Forelimb muscle (tissue), 1 donor: ENCODE data around the gene PSME2. TPM values are rescaled to one million over a fixed set of nuclear protein-coding genes. Genes with fewer than 3 reads are reported as not detected.

Experiments
- DNase-seq: peaks from one replicate; pipeline ENCODE4 v3.0.0-alpha.2; 2013; ENCODE audit warnings: low read depth
- polyA plus RNA-seq: library from polyadenylated mRNA; unstranded; fragments of 120-200 nt; gene quantifications from one replicate; pipeline ENCODE4 v1.2.1, GENCODE V29; 2013; ENCODE audit not compliant: insufficient read length

PSME2 gene
- polyA plus RNA-seq, 1 donor, result 74.3 TPM

DNA sequence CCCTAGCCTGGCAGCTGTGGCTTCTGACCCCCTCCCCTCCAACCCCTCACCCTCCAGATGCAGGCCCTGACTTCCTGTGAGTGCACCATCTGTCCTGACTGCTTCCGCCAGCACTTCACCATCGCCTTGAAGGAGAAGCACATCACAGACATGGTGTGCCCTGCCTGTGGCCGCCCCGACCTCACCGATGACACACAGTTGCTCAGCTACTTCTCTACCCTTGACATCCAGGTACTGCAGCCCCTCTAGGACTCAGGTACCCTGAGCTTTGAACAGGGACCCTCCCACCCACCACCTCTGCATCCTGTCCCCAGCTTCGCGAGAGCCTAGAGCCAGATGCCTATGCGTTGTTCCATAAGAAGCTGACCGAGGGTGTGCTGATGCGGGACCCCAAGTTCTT is 8.7 kb upstream of the PSME2 start:
- no peak for DNase-seq

DNA sequence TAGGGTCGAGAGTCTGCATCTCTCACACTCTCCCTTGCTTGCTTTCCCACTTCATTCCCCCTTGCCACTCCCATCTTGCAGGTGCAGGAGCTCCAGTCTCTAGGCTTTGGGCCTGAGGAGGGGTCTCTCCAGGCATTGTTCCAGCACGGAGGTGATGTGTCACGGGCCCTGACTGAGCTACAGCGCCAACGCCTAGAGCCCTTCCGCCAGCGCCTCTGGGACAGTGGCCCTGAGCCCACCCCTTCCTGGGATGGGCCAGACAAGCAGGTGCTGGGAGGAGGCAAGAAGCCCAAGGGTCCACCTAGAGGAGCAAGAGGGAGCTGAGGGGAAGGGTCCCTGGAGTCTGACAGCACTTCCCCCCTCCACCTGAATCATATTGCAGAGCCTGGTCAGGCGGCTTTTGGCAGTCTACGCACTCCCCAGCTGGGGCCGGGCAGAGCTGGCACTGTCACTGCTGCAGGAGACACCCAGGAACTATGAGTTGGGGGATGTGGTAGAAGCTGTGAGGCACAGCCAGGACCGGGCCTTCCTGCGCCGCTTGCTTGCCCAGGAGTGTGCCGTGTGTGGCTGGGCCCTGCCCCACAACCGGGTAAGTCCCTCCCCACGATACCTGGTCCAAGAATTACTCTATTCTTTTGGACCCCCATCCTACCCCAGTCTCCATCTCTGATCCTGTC is 5.1 kb upstream of the PSME2 start:
- DNase-seq, result no peak

DNA sequence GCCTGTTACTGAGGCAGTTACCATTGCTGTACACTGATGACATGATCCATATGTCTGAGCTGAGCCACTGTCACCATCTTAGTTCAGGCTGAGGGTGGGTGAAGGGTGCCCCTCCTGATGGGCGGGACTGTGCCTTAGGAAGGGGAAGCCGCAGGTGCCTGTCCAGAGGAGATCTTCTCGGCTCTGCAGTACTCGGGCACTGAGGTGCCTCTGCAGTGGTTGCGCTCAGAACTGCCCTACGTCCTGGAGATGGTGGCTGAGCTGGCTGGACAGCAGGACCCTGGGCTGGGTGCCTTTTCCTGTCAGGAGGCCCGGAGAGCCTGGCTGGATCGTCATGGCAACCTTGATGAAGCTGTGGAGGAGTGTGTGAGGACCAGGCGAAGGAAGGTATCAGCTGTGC is 4.6 kb upstream of the PSME2 start:
- DNase-seq, result no peak

DNA sequence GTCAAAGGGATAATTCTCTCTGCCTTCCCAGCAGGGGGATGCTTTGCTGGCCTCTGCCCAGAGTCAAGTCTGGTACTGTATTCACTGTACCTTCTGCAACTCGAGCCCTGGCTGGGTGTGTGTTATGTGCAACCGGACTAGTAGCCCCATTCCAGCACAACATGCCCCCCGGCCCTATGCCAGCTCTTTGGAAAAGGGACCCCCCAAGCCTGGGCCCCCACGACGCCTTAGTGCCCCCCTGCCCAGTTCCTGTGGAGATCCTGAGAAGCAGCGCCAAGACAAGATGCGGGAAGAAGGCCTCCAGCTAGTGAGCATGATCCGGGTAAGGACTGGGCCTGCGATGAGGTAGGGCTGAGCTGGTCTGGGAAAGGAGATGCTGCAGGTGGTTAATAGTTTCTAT is 4.2 kb upstream of the PSME2 start:
- DNase-seq, result no peak

DNA sequence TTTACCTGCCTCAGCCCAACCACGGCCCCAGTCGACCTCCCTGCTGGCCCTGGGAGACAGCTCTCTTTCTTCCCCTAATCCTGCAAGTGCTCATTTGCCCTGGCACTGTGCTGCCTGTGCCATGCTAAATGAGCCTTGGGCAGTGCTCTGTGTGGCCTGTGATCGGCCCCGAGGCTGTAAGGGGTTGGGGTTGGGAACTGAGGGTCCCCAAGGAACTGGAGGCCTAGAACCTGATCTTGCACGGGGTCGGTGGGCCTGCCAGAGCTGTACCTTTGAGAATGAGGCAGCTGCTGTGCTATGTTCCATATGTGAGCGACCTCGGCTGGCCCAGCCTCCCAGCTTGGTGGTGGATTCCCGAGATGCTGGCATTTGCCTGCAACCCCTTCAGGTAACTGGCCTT is 3.7 kb upstream of the PSME2 start:
- DNase-seq, result no peak

DNA sequence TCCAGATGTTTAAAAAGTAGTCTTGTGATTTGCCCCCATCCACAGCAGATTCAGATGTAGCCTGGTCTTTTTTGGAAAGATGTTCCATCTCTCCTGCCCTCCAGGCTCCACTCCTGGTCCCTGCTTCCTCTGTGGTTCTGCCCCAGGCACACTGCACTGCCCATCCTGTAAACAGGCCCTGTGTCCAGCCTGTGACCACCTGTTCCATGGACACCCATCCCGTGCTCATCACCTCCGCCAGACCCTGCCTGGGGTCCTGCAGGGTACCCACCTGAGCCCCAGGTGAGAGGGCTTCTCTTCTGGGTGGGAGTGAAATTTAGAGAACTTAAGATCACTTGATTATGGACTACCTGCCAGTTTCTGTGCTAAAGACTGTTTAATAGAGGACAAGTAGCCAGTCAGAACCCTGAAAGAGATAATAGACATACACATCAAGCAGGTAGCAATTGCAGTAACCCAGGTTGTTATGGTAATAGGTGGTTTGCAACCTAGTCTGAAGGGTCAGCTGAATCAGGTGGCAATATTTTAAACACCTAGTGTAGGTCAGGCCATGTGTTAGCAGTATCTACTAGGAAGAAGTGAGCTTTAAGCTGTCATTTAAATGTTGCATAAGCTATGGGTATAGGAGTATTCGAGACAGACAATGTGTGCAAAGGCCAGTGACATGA is 3.0 kb upstream of the PSME2 start:
- no peak for DNase-seq

DNA sequence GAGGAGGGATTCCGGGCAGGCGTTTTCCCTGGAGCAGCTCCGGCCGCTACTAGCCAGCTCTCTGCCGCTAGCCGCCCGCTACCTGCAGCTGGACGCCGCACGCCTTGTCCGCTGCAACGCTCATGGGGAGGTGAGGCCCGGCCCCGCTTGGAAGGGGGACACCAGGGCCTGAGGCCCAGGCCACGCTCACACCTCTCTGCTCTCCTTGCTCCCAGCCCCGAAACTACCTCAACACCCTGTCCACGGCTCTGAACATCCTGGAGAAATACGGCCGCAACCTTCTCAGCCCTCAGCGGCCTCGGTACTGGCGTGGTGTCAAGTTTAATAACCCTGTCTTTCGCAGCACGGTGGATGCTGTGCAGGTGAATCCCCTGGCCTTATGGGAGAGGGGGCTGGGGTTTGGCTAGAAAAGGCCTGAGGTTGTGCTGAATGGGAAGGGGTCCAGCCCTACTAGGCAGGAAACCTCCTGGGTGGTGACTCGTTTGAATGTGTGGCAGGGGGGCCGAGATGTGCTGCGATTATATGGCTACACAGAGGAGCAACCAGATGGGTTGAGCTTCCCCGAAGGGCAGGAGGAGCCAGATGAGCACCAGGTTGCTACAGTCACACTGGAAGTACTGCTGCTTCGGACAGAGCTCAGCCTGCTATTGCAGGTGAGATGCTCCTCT is 1.5 kb upstream of the PSME2 start:
- no peak for DNase-seq

DNA sequence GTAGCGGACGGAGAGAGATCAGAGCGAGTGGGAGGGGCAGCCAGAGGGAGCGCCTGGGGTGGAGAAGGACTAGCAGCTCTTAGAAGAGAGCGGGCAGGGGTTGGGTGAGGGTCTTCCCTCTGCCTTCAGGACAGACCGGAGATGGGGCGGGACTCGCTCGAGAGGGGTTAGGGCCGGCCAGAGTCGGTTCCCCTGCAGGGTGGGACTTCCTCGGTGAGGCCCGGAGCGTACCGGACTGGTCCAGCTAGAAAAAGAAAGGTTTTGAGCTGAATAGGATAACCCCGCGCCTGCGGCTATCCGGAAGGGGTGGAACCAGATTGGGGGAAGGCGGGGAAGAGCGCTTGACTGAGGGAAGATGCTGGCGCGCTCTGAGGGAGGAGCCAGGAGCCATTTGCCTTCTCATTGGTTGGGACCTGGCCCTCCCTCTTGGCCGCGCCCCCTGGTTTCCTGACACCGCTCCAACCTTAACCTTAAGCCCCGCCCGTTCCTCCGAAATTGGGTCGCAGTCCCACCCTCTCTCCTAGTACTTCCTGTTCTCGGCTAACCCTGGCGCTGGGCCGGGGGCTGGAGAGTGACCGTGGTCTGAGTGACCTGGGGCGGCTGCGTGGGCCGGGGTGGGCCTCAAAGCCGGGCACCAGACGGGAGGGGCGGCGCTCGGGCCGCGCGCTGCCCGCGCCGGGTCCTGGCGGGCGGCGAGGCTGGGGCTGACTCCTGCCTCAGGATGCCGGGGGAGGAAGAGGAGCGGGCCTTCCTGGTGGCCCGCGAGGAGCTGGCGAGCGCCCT is 759 bp upstream of the PSME2 start, which contains the start of gene RNF31:
Gene RNF31, plus strand, starts transcription at position 521 of the 783 bp plus-strand sequence. Its CDS starts 201 bp downstream, at position 722.
- DNase-seq, result peak; percentile 97

DNA sequence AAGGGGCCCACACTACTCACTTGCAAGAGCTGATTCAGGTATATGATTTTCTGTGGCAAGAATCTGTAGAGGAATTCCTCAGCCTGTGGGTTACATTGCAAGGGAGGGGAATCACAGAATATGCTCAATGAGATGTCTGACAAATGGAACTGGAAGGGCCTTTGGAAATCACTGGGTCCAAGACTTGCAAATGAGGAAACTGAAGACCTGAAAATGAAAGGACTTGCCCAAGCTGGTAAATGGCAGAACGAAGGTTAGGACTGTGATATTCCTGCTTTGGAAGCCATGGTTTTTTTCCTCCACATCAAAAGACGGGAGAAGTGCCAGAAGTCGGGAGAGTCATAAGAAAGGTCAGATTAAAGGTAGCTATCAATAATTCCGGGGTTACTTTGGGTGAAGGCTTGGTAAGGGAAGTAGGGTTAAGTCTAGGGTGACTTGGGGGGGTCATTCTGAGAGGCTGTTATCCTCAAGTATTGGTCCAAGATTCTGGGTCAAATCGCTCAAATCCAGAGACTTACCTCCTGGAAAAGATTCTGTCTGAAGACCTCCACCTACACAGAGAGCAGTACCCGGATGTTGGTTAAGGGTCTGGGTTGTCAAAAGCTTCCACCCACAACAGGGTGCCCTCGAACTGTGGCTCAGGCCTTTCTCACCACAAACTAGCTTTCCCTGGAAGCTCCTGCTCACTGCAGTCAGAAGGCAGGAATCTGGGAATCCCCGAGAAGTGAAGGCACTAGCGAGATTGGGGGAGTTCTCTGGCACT is 539 bp downstream of the PSME2 start:
- no peak for DNase-seq

DNA sequence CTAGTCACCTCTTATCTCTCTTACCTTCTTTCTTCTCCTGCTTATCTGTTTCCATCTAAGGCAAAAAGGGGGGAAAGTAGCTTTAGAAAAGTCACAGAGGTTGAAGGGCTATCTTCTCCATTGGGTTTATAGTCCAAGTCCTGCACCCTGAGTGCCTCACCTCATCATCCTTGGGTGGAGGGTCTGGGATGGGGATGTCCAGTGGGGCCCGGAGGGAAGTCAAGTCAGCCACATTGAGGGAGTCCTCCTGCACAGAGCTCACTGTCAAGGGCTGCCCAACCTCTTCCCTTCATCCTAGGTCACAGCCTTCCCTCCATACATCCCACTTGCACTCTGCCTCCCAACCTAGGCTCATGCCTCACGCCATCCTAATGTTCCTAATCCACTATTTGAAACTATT is 1.2 kb downstream of the PSME2 start:
- no peak for DNase-seq

DNA sequence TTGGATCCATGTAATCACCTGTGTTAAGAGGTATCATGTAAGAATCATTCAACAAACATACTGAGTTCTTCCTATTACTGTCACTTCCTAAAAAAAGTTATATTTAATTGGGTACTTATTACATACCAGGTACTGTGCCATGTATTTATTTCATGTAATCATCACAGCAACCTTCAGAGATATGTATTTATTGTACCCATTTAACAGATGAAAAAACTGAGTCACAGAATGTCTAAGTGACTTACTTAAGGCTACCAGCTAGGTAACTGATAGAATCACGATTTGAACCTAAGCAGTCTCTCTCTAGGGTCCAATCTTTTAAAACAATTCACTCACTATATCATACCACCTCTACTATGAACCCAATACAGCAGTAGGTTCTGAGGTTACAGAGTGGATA is 2.0 kb downstream of the PSME2 start:
- no peak for DNase-seq

DNA sequence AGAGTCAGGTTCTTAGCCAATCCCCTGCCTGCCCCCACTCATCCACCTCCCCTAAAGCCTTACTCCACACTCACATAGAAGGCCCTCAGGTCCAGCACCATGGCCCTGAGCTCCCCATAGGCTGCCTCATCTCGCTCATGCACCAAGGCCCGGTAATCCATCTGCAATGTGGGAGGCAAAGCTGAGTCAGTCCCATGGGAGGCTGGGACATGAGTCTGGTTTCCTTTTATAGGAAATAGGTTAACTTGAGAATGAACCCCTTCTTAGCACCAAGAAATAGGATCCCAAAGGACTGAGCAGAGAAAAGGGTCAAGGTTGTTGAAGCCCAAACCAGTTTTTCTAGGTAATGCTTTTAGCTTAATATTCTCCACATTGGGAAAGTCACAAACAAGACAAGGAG is 2.9 kb downstream of the PSME2 start:
- DNase-seq, result no peak

DNA sequence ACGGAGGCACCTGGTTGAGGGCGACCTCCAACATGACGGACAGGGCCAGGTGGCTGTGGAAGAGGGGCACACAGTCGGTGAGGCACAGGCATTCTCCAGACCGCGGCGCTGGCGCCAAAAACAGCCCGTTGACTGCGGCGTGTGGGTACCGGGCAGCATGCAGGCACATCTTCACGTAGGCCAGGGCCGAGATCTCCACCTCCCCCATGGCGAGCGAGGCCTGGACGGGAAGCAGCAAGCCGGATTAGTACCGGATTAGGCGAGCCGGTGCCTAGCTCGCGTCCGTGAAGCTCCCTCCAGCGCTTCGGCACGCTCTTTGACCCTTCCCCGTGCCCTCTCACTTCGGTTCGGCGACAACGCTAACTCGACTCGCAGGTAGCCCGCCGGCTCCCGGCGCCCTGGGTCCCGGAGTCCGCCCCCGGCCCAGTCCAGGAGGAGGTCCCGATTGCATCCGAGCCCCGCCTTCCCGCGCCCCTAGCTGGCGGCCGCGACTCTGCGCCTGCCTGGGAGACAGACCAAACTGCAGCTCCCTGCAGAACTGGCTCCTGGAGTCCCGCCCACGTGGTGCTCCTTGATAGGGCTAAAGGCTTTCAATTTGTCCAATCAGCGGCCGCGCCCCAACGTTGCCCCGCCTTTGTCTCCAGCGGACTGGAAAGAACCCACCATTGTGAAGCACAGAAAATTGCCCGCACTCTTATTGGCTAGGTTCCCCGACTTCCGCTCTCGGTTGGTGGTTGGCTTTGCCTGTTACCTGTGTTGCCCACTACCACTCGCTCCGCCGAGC is 5.1 kb downstream of the PSME2 start, which contains the start of gene EMC9:
Gene EMC9, minus strand, starts transcription at position 495 of the 784 bp plus-strand sequence. Its CDS starts 287 bp downstream, at position 208.
- peak; percentile 97 for DNase-seq

DNA sequence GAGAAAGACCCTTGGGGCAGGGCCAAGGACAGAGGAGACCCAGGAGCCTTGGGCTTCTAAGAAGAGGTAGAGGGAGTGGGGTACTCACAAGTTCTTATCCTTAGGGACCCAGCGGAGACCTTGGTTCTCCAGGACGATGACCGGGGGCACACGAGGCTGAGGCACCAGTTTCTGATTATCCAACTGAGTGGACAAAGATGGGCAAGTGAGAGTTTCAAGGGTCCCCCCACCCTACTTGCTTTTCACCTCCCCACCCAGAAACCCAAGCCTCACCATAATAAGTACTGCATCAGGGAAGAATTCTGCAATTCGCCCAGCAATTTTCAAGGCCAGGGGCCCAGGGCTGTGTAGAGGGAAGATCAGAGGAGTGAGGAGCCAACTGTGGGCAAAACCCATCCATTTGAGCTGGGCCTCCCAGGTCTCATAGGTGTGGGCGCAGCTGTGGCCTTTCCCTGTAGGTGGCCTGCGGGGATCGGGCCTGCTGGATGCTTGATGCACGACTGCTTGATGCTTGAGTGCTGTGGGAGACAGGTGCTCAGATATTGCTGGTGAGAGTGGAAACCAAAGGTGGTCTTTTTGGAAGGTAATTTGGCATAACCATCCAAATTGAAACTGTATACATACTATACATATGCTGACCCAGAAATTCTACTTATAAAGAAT is 7.0 kb downstream of the PSME2 start:
- no peak for DNase-seq

DNA sequence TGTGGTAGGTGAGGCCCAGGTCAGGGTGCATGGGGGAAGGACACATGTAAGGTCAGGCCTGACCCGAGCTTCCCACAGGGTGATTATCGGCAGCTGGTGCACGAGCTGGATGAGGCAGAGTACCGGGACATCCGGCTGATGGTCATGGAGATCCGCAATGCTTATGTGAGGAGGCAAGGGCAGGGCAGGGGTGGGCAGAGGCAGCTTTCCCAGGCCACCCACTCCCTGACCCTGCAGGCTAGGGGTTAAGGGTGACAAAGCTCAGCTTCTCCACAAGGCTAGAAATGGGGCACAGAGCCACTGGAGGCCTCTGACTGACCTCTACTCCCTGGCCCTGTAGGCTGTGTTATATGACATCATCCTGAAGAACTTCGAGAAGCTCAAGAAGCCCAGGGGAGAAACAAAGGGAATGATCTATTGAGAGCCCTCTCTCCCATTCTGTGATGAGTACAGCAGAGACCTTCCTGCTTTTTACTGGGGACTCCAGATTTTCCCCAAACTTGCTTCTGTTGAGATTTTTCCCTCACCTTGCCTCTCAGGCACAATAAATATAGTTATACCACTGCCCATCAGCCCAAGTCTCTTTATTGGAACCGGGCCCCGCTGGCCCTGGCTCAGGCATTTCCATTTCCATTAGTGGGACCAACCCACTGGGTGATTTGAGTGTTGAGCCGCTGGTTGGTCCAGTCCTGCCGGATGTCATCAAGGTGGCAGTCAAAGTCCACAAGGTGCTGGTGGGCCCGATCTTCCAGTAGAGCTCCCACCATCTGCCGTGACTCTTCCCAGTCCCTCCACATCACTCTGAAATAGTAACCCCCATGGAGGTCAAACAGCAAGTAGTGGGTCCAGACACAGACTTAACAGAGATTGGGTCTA is 7.8 kb downstream of the PSME2 start:
- no peak for DNase-seq

DNA sequence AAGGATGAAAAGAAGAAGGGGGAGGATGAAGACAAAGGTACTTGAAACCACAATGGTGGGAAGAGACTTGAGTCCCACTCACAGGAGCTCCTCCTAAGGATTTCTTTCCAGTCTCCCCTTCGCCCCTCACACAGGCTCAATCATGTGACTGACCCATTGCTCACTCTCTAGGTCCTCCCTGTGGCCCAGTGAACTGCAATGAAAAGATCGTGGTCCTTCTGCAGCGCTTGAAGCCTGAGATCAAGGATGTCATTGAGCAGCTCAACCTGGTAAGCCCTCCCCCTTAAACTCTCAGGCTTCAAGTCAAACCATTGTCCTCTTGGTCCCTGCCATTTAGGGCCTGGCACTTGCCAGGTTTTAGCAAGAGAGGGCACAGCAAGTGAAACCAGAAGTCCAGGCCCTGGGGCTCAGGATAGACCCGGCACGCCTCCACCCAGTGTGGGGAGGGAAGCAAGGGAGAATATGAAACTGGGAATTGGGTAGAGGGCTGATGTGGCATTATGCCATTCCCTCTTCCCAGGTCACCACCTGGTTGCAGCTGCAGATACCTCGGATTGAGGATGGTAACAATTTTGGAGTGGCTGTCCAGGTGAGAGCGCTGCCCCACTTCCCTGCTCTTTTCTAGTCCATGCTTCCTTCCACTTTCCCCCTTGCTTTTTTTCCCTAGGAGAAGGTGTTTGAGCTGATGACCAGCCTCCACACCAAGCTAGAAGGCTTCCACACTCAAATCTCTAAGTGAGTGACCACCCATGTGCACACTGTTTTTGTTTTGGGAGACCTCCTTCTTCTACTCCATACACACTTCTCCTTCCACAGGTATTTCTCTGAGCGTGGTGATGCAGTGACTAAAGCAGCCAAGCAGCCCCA is 8.6 kb downstream of the PSME2 start:
- no peak for DNase-seq

DNA sequence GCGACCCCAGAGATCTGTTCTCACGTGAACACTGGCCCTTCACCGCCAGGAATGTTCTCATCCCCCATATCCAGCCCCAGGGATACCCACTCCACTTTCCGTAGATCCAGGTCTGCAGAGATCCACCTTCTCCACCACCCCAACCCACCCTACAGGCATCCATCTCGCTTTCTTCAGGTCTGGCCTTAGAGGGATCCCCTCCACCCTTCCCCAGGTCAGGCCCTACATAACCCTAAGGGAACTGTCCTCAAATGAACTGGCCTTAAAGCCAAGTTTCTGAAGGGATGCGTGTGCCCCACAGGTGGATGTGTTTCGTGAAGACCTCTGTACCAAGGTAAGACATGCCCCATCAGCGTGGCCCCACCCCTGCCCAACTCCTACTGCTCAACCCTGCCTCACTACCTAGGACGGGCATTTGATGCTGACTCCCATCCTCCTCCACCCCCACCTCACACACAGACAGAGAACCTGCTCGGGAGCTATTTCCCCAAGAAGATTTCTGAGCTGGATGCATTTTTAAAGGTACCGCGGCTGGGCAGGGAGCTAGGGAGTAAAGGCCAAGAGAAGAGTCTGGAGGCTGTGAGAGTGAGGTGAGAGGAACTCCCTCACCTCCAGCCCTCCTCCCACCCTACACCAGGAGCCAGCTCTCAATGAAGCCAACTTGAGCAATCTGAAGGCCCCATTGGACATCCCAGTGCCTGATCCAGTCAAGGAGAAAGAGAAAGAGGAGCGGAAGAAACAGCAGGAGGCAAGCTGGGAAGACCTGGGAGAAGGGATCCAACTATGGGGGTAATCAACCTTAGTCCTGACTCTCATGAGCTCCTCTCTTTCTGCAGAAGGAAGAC is 9.5 kb downstream of the PSME2 start:
- no peak for DNase-seq
